HUES6 (cell line): ENCODE data around the gene MRPL28.
"Not testable (repeated sequence)": the region's sequence is repeated elsewhere in the genome, so short reads cannot be mapped to it uniquely, and the experiment has no call there.

Source experiments
- H3K27ac ChIP-seq: 2 replicates; pipeline ENCODE4 v1.7.0; 2013; ENCODE audit warnings: low read depth, mild to moderate bottlenecking, low read length, inconsistent platforms
- H3K27me3 ChIP-seq: 2 replicates; pipeline ENCODE4 v1.6.1; 2013; ENCODE audit warnings: low read length; ENCODE audit not compliant: control insufficient read depth, insufficient read depth
- H3K36me3 ChIP-seq: 2 replicates; pipeline ENCODE4 v1.6.1; 2013; ENCODE audit warnings: low read length; ENCODE audit not compliant: control insufficient read depth, insufficient read depth
- H3K4me1 ChIP-seq: 2 replicates; pipeline ENCODE4 v1.6.1; 2013; ENCODE audit warnings: low read length; ENCODE audit not compliant: control insufficient read depth, insufficient read depth
- H3K4me3 ChIP-seq: 2 replicates; pipeline ENCODE4 v1.5.1; 2013; ENCODE audit warnings: low read depth, low read length
- H3K9ac ChIP-seq: one replicate; pipeline ENCODE4 v1.6.1; 2013; ENCODE audit warnings: mild to moderate bottlenecking, low read length
- H3K9me3 ChIP-seq: 2 replicates; pipeline ENCODE4 v1.6.1; 2013; ENCODE audit warnings: low read depth, low read length; ENCODE audit not compliant: control insufficient read depth, insufficient read depth

Gene MRPL28

DNA sequence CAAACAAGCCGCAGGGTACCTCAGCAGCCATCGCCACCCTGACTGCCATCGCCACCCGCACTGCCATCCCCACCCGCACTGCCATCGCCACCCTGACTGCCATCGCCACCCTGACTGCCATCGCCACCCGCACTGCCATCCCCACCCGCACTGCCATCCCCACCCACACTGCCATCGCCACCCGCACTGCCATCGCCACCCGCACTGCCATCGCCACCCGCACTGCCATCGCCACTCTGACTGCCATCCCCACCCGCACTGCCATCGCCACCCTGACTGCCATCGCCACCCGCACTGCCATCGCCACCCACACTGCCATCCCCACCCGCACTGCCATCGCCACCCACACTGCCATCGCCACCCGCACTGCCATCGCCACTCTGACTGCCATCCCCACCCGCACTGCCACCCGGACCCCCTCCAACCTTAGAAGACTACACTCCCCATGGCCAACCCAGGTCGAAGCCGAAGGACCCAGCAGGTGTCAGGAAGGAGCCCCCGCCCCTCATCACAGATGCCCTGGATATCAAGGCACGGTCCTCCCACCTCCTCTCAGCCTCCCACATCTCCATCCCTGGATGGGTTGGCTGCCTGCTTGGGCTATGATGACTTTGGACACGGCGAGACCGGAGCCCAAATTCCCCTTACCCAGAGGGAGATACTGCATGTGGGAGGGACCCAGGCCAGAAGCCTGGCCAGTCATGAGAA is 7.9 kb upstream of the MRPL28 start:
- Histone ChIP-seq H3K36me3 (peaks cover 44% of the 10 kb centered on the region), H3K4me1 (peaks cover 19% of the 10 kb centered on the region), H3K4me3 (peak overlapping the region; percentile 10; the same call in 1 of the 2 replicates)
- H3K9me3 ChIP-seq, H3K27ac ChIP-seq, H3K27me3 ChIP-seq, H3K9ac ChIP-seq: not testable (repeated sequence)

GRCh38 chr16:377419-377951 is 7.1 kb upstream of the MRPL28 start:
- Histone ChIP-seq H3K4me1 (peaks cover 15% of the 10 kb centered on the region), H3K36me3 (peaks cover 51% of the 10 kb centered on the region), H3K9ac (no peak overlapping the region), H3K9me3 (no peaks in the 10 kb centered on the region), H3K27me3 (peaks cover 4% of the 10 kb centered on the region; the same call in 1 of the 2 replicates), H3K4me3 (no peak overlapping the region), H3K27ac (no peak overlapping the region)

GRCh38 chr16:376817-377418 is 6.6 kb upstream of the MRPL28 start:
- H3K4me1 ChIP-seq, result peaks cover 15% of the 10 kb centered on the region
- peaks cover 57% of the 10 kb centered on the region for H3K36me3 ChIP-seq
- no peak overlapping the region for H3K27ac ChIP-seq

GRCh38 chr16:375927-376816 is 5.8 kb upstream of the MRPL28 start:
- no peak overlapping the region for H3K9ac ChIP-seq
- H3K36me3 ChIP-seq, result peaks cover 62% of the 10 kb centered on the region
- H3K9me3 ChIP-seq, result no peaks in the 10 kb centered on the region
- H3K27me3 ChIP-seq, result no peaks in the 10 kb centered on the region
- no peak overlapping the region for H3K4me3 ChIP-seq
- H3K27ac ChIP-seq, result no peak overlapping the region
- H3K4me1 ChIP-seq, result peaks cover 15% of the 10 kb centered on the region

More at GRCh38 chr16:376817-377418, 6.6 kb upstream of the MRPL28 start:
- Histone ChIP-seq H3K27me3 (no peaks in the 10 kb centered on the region), H3K4me3 (no peak overlapping the region), H3K9ac (no peak overlapping the region), H3K9me3 (no peaks in the 10 kb centered on the region)

- no peak overlapping the region for H3K9ac ChIP-seq
- H3K27ac ChIP-seq, result no peak overlapping the region
- peaks cover 62% of the 10 kb centered on the region for H3K36me3 ChIP-seq
- peaks cover 21% of the 10 kb centered on the region for H3K4me1 ChIP-seq
- H3K9me3 ChIP-seq, result no peaks in the 10 kb centered on the region
- H3K27me3 ChIP-seq, result no peaks in the 10 kb centered on the region
- H3K4me3 ChIP-seq, result no peak overlapping the region
Observed at GRCh38 chr16:375212-375611, 4.9 kb upstream of the MRPL28 start.

DNA sequence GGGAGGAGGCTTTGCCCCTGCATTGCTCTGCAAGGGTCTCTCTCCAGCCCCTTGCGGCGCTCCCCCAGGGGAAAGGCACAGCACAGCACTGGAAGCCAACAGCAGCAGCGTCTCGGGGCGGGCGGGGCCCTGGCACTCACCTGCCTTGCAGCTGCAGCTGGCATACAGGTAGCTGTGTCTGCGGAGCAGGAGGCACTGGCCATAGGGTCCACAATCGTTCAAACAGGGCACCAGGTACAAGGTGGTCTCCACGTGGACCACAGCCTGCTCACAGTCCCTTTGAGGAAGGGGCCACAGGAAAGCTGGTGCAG is 4.2 kb upstream of the MRPL28 start:
- Histone ChIP-seq H3K9ac (no peak overlapping the region), H3K27me3 (no peaks in the 10 kb centered on the region), H3K9me3 (no peaks in the 10 kb centered on the region), H3K36me3 (peaks cover 62% of the 10 kb centered on the region), H3K4me1 (peaks cover 19% of the 10 kb centered on the region), H3K27ac (no peak overlapping the region), H3K4me3 (no peak overlapping the region)

- peaks cover 63% of the 10 kb centered on the region for H3K36me3 ChIP-seq
- no peak overlapping the region for H3K9ac ChIP-seq
- H3K27me3 ChIP-seq, result no peaks in the 10 kb centered on the region
- H3K9me3 ChIP-seq, result no peaks in the 10 kb centered on the region
- no peak overlapping the region for H3K4me3 ChIP-seq
- H3K4me1 ChIP-seq, result peaks cover 17% of the 10 kb centered on the region
- H3K27ac ChIP-seq, result no peak overlapping the region
Observed at GRCh38 chr16:373848-374615, 3.7 kb upstream of the MRPL28 start.

DNA sequence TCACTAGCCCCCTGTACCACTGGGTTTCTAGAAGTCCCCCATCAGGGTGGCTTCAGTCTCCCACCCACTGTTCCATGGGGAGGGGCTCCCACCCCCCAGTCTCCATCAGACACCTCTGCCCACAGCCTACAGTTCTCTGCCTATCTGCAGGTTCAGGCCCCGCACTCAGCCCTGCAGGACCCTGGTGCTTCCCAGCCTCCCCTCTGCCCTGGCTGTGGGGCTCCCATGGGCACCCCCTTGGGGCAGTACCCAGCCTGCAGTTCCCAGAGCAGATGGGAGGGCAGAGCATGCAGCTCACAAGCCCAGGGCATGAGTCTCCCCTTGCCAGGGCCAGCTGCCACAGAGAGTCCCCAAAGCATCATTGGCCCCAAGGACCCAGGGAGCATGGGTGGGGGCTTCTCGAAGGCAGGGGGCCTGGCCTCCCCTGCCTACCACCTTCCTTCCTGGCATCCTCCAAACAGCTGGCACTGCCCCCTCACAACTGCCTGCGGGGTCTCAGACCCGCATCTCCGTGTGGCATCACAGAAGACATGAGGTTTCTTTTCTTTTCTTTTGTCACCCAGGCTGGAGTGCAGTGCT is 2.8 kb upstream of the MRPL28 start:
- H3K27me3 ChIP-seq, result no peaks in the 10 kb centered on the region
- no peak overlapping the region for H3K27ac ChIP-seq
- H3K4me3 ChIP-seq, result no peak overlapping the region
- peaks cover 72% of the 10 kb centered on the region for H3K36me3 ChIP-seq
- H3K9ac ChIP-seq, result no peak overlapping the region
- no peaks in the 10 kb centered on the region for H3K9me3 ChIP-seq
- H3K4me1 ChIP-seq, result peaks cover 12% of the 10 kb centered on the region; the same call in 1 of the 2 replicates

GRCh38 chr16:372302-372983 is 2.1 kb upstream of the MRPL28 start:
- H3K27me3 ChIP-seq, result no peaks in the 10 kb centered on the region
- no peak overlapping the region for H3K4me3 ChIP-seq
- H3K9ac ChIP-seq, result no peak overlapping the region
- peaks cover 12% of the 10 kb centered on the region; the same call in 1 of the 2 replicates for H3K4me1 ChIP-seq
- no peaks in the 10 kb centered on the region for H3K9me3 ChIP-seq
- H3K36me3 ChIP-seq, result peaks cover 73% of the 10 kb centered on the region
- no peak overlapping the region for H3K27ac ChIP-seq
